NOMO-1 (cell line): ENCODE results near the gene CNTNAP2.

Source experiments
- DNase-seq, 2 experiments: peaks; one replicate each; lab custom pipeline; 2025; ENCODE audit not compliant: unreplicated experiment in 2 of 2; lab: John Stamatoyannopoulos, UW

The CNTNAP2 gene

DNA sequence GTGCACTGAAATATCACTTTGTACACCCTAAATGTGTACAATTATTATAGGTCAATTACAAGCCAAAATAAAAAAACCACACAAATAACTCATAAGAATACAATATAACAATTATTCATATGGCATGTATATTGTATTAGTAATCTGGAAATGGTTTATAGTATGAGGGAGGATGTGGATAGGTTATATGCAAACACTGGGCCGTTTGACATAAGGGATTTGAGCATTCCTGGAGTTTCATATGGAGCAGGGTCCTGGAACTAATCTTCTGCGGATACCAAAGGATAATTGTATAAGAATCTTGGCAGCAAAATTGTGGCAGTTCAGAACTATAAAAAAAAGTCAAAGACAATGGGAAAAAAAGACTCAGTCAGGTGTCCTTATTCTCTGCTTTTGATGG is 619.4 kb downstream of the CNTNAP2 start:
- no peak for DNase-seq

DNA sequence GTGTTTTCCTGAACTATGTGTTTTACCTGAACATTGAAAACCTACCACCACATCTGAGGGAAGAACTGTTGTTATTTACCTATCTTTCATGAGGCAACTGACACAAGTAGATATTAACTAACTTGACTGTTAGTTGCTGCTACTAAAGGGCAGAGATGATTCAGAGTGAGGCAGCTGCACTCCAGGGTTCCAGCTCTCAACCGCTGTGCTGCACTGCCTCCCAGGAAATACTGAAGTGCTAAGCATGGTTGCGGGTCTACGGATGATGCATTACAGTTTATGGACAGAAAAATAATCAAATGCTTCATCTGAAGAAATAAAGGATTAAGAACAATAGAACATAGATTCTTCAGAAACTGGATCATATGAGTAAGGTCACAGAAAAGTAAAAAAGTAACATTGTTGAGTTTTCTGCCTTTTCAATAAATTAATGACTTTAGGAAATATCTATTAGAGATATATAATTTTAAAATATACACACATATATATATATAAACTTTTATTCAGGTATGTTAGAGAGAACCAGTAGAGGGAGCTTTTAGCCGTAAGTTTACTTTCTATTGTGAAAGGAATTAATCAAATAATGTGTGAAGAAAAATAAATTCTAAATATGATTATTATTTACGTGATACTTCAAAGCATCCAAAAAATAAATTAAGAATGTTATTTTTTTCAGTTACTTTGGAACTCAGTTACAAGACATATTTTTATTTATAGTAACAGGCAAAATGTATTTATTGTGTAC is 620.0 kb downstream of the CNTNAP2 start:
- DNase-seq, result no peak

DNA sequence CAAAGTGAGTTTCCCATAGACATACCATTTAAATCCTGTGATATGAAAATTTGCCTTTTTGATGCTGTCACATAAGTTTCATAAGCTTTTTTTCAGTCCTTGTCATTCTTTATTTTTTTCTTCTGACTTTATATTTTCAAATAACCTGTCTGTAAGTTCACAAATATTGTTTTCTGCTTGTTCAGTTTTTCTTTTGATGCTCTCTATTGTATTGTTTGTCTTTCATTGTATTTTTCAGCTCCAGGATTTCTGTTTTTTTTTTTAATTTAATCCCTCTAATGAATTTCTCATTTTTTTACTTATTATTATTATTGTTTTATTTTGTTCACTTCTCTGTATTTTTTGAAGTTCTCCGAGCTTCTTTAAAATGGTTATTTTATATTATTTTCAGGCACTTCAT is 623.4 kb downstream of the CNTNAP2 start:
- DNase-seq, result no peak

DNA sequence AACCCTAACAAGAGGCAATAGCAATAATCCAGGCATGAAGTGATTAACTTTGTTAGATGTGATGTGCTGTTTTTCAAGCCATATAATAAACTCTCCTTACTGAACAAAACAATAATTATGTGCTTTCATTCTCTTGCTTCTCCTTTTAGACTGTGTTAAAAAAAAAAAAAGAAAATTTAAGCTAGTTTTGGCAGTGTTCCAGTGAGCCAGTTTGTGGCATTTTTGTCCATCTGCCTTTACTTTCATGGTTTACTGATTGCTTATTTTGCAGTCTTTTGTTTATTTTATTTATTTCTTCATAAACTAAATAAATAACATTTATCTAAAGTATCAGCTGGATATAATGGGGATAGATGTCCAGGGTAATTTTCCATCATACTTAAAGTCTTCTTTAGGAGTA is 625.3 kb downstream of the CNTNAP2 start:
- no peak for DNase-seq

DNA sequence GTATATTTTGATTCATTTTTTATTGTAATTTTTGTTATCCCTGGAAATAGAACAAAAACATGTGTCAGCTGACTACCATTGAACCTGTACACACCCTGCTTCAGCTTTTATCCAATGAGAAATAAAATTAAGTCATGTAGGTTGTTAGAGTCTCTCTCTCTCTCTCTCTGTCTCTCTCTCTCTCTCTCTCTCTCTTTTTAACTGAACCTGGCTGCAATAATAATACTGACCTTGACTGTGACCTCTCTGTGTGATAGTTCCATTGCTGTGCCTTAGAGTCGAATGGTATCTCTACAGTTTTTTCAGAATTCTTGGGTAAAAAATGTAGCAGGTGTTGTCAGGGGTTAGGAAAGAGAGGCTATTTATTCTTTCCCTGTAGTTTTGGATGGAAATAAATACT is 637.8 kb downstream of the CNTNAP2 start:
- no peak for DNase-seq

DNA sequence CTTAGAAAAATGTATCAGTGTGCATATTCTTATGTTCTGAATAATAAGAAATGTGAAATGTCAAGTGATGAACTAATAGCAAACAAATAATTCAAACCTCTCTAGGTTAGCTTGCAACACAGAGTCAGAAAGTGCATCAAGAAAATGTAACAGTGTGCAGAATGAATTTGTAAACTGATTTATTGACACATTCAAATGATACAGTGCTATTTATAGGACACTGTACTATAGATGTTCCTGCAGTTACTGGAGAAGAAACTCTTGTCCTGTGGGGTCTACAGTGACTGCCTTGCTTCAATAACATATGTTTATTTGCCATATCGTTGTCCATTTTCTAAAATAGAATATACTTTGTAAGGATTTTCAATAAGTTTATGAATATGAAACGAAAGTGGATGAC is 639.0 kb downstream of the CNTNAP2 start:
- DNase-seq, result no peak

DNA sequence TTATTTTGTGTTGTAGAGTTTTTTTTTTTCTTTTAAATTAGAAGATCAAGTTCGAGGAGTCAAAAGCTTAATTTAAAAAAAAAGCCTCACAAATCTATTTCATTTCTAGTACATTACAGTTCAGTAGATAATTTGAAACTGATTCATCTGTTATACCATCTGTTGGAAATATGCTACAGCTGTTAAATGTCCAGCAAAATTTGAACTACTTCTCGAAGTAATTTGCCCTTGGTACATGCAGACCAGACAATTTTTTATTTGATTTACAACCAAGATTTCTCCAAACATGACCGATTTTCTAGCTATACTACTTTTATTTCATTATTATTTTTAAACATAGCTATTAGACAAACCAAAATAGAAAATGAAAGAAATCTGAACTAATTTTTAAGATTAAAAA is 647.9 kb downstream of the CNTNAP2 start:
- no peak for DNase-seq

DNA sequence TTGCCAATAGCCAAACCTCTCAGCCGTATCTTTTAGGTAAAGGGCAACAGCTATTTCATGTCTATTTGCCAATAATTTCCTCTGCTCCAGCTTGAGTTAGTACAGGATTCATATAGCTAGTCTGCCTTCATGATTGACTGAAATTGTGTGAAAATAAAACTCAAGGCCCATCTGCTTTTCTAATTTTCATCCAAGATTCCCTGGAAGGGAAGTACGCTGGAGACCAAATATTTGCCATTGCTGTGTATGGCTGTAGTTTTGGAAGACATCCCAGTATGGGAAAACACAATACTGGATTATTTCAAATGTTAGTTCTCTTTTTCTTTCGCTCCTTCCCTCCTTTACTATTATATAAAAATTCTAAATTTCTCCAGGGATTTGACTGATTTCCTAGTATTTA is 652.4 kb downstream of the CNTNAP2 start:
- no peak for DNase-seq

DNA sequence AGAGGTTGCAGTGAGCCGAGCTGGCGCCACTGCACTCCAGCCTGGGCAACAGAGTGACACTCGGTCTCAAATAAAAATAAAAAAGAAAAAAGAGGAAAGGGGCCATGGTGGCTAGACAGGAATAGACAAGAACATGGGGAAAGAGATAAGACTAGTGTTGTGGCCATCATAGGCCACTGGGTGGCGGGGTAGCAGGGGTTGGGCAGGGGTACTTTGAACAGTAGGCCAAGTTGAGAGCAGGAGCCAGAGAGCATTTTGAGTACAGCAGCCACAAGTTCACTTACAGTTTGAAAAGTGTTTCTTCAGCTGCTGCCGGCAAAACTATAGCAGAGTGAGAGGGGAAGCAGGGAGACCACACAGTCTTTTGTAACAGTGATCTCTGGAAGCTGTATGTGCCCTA is 656.0 kb downstream of the CNTNAP2 start:
- no peak for DNase-seq

DNA sequence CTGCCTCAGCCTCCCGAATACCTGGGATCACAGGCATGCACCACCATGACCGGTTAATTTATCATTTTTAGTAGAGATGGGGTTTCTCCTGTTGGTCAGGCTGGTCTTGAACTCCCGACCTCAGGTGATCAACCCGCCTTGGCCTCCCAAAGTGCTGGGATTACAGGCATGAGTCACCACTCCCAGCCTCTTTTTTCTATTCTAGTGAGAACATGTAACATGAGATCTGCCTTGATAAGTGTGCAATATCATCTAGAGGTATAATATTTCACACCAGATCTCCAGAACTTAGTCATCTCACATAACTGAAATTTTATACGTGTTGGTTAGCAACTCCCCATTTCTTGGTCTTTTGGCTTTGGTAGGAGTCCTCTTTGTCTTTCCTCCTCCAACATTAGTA is 656.9 kb downstream of the CNTNAP2 start:
- DNase-seq, result no peak

DNA sequence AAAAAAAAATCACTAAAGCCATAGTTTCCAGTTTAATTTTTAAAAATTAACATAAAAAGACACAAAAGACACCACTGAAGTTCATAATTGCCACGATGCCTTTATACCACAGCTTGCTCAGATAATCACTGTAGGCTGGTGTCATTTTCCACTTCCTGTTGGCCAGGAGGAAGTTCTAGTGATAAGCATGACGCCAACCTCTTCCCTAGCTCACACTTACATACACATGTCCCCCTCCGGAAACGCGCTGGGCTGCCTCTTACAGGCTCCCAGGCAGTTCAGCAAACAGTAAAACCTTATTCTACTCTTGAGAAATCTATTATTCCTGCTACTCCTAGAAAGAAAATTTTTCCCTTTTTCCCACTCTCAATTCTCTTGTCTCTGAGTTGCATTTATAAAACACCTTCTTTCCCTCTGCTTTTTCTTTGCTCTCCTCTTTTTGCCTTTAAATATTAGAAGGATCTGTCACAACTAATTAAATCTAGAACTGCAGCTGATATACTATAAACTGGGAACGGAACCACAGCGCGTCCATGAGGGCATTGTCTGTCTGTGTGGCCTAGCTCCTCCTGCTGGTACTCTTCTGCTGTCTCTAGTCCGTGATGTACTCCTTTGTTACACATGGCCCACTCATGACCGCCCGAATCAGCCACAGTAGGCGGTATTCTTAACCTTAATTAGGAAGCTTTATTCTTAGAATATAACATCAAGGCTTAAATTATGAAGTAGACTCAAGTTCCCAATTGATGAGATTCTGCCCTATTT is 664.9 kb downstream of the CNTNAP2 start:
- DNase-seq, result no peak

DNA sequence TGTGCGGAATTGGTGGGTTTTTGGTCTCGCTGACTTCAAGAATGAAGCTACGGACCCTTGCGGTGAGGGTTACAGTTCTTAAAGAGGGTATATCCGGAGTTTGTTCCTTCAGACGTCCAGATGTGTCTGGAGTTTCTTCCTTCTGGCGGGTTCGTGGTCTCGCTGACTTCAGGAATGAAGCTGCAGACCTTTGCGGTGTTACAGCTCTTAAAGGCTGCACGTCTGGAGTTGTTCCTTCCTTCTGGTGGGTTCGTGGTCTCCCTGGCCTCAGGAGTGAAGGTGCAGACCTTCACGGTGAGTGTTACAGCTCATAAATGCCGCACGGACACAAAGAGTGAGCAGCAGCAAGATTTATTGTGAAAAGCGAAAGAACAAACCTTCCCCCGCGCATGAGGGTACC is 670.7 kb downstream of the CNTNAP2 start:
- no peak for DNase-seq

DNA sequence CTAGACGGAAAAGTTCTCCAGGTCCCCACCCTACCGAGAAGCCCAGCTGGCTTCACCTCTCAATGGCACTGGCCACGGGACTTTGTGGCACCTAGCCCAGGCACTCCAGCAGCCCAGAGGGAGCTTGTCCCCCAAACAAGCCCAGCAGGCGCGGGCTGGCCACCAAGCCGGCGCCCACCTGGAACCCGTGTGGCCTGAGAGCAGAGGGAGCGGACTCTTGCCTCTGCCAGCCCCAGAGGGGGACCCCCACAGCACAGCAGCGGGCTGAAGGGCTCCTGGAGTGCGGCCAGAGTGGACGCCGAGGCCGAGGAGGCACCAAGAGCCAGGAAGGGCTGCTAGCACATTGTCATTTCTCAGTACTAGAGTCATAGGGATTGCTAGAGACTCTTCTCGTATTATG is 671.4 kb downstream of the CNTNAP2 start:
- DNase-seq, result no peak

DNA sequence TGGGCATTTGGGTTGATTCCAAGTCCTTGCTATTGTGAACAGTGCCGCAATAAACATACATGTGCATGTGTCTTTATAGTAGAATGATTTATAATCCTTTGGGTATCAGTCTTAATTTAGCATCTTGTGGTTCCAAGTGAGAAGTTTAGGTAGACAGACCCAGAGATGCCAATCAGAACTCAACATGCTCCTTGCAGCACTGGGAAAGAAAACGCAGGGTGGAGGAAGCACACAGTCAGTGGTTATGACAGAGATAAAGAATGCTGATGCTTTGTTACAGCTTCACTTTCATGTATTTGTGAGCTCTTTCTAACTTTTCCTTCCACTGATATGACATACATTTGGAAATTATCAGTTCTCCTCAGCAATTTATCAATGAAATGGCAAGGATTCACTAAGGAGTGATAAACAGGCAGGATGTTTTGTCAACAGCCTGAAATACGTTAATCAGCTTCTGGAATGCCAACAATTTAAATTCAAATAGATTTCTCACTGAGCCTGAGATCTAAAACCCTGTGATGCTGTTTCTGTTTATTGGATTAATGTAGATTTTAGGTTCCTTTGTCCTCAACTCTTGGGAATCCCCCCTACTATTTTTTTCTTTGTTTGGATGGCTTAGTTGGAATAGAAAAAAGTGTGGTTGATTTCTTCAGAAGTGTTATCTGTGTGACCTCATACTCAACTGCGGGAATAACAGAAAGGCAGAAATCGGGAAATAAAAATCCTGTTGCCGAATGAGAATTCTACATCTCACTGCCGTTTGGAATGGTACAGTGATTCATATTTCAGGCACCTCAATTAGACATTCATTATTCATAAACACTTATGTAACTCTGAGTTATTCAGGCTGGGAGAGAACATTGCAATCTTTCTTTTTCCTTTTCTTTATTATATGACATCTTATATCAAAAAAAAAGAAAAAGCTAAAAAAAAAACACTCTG is 675.0 kb downstream of the CNTNAP2 start:
- no peak for DNase-seq

DNA sequence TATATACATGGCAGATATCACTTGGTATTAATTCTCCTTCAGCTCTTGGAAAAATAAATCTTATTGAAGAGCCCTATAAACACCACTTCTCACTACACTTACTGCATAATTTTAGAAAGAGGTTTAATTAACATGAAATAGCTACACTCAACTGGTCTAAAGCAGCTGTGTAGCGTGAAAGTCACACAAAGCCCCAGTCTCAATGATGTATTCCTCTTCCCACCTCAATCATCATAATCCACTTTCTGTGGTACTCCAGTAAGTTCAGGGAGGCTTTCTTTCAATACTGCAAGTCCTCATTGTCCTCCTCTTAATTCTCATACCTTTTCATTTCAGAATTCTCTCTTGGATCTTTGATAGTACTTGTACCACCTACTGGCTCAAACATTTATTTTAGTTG is 688.0 kb downstream of the CNTNAP2 start:
- no peak for DNase-seq

DNA sequence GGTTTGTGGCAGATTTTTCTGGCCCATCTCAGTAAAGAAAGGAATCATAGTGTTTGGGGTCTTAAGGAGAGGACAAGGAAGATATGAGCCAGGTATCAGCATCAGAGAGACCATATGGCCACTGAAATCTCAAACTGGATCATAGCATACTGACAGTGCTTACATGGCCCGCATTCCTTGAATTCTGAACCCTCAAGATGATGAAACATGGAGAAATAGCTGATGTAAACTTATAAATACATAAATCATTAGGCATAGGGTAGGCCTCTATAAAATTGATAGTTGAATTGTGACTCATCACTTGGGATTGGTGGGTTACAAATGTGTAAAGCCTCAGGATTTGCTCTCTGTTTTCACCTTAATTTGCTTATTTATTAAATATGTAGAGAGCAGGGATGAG is 688.5 kb downstream of the CNTNAP2 start:
- no peak for DNase-seq

DNA sequence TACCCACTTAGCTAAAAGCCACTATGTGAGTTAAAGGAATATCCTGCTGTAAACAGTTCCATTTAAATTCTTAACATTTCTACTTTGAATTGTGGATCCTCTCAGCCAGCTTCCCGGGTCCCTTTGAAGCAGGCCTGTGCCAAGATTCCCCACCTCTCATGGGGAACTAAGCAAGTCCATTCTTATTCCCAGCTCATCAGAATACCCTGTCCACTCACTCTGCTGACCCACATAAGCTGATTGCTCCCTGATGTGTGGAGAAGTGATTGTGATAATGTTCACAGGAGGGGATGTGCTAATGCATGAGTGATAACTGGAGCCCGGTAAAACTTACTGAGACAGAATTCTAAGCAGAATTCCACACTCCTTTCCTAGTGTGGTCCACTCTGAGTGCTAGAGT is 709.7 kb downstream of the CNTNAP2 start:
- DNase-seq, result no peak

DNA sequence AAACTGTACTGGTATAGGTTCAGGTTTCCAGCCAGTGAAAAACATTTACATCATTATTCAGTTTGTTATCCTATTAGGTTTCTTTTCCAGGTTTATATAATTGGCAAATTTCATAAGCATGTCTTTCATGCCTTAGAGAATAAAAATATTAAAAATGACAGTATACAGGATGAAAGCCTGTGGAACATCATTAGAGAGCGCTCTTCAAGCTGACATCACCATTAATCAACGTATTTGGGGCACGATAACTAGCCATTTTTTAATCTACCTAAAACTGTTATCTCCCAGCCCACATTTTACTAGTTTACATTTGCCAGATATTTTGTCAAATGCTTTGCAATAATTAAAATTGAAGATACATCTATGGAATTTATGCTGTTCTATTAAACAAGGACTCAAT is 714.1 kb downstream of the CNTNAP2 start:
- no peak for DNase-seq

DNA sequence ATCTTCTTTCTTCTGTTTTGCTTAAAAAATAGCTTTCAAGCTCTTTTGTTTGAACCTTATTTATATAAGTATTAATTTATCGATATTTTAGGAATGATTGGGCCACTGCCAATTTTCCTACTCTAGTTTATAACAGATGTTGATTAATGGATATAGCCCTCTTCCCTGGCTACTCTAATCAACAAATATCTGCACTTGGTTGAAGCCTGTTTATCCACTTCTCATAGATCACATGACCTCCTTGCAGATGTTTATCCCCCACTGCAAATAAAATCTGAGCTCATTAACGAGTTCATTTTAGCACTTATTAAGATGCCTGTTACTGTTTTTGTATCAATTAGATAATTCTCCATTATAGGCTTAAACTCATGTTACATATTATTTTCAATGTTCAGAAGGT is 715.3 kb downstream of the CNTNAP2 start:
- DNase-seq, result no peak

DNA sequence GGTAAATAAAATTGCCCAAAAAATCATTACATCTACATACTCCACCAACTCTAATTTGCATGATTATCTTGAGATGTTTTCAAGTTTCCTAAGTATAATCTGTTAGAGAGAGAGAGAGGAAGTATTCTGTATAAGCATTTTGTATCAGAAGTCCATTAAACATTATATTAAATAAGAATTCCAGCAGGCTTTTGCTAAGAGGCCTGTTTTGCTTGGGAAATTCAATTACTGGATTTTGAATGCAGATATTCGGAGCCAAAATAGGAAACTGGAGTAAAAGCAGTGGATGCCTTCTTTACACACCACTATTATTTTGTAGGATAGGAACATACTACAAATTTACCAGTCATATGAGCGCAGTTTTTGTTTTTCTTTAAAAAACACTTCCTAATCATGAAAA is 727.8 kb downstream of the CNTNAP2 start:
- no peak for DNase-seq

DNA sequence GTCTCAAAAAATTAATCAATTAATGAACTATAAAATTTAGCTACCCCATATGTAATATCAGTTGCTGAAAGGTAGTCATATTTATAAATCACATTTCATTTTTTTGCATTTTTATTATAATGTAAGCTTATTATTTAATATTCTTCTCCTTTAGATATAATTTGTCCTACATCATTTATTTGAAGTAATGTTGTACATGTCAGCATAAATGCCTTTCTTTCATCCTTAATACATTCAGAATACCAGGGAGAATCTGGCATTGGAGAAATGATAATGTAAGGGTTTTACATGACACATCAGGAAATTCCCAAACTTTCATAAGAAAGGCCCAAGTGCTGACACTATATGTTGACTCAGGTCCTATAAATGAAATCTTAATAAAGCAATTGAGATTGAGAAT is 742.1 kb downstream of the CNTNAP2 start:
- DNase-seq, result no peak
